Tibial nerve (tissue), 4 donors: ENCODE data around the gene CYP2U1. TPM values are rescaled to one million over a fixed set of nuclear protein-coding genes. Genes with fewer than 3 reads are reported as not detected.
A peak's percentile ranks its signal among the peaks of the same experiment; 100 is the strongest.

ENCODE experiments used
- DNase-seq, 2 donors: peaks; one replicate each; pipeline ENCODE4 v3.0.0-alpha.2; 2019; ENCODE audit warnings: low spot score in 2 of 2
- H3K27ac ChIP-seq, 4 donors: fragments of 200-600 bp; sonication (generic) in 3 of 4; one replicate each; pipeline ENCODE4 v1.5.1; 2017 to 2019; ENCODE audit warnings: mild to moderate bottlenecking in 1 of 4
- H3K27me3 ChIP-seq, 2 donors: fragments of 200-600 bp; sonication (generic) in 1 of 2; one replicate each; pipeline versions ENCODE4 v1.5.1 to v1.6.0; 2017 to 2019
- H3K36me3 ChIP-seq, 3 donors: fragments of 200-600 bp; sonication (generic); one replicate each; pipeline ENCODE4 v1.5.1; 2018 to 2019
- H3K4me1 ChIP-seq, 4 donors: fragments of 200-600 bp; sonication (generic) in 3 of 4; one replicate each; pipeline ENCODE4 v1.5.1; 2017 to 2019
- H3K4me3 ChIP-seq, 4 donors: fragments of 200-600 bp; sonication (generic) in 3 of 4; one replicate each; pipeline ENCODE4 v1.5.1; 2017 to 2019; ENCODE audit warnings: mild to moderate bottlenecking in 1 of 4, moderate library complexity in 1 of 4
- H3K9me3 ChIP-seq, 4 donors: fragments of 200-600 bp; sonication (generic) in 3 of 4; one replicate each; pipeline ENCODE4 v1.5.1; 2017 to 2019
- EP300 ChIP-seq, 2 donors: sonication (generic); formaldehyde crosslinking; IDR thresholded peaks; one replicate each; pipeline ENCODE4 v1.6.1; 2017; ENCODE audit warnings: antibody characterized with exemption in 2 of 2, mild to moderate bottlenecking in 1 of 2
- POLR2A ChIP-seq, 2 donors: fragments of 450-650 bp; IDR thresholded peaks; one replicate each; pipeline ENCODE4 v1.6.1; 2017; ENCODE audit warnings: antibody characterized with exemption in 2 of 2, mild to moderate bottlenecking in 2 of 2, moderate library complexity in 2 of 2
- WGBS, 2 donors: methylation state at CpG; one replicate each; pipeline ENCODE4 v1.1.5; 2018; 5-methylcytosine and 5-hydroxymethylcytosine counted together
- total RNA-seq, 4 donors: library from RNA; depleted of rRNA; stranded (reverse); fragments of >200 nt; gene quantifications; one replicate each; pipeline ENCODE4 v1.1.0, GENCODE V29; 2016
- TF ChIP-seq, protein P1 (sequence below), 5 experiments: fragments of 200-600 bp in 3 of 5; fragments of 450-650 bp in 2 of 5; sonication (generic) in 3 of 5; IDR thresholded peaks; one replicate each; pipeline ENCODE4 v1.5.1; 2016 to 2019; ENCODE audit warnings: antibody characterized with exemption in 5 of 5, mild to moderate bottlenecking in 3 of 5, moderate library complexity in 2 of 5

The CYP2U1 gene
- total RNA-seq, 4 donors from 2014 or later = 24.0 to 50.3 (median 32.9) TPM

DNA sequence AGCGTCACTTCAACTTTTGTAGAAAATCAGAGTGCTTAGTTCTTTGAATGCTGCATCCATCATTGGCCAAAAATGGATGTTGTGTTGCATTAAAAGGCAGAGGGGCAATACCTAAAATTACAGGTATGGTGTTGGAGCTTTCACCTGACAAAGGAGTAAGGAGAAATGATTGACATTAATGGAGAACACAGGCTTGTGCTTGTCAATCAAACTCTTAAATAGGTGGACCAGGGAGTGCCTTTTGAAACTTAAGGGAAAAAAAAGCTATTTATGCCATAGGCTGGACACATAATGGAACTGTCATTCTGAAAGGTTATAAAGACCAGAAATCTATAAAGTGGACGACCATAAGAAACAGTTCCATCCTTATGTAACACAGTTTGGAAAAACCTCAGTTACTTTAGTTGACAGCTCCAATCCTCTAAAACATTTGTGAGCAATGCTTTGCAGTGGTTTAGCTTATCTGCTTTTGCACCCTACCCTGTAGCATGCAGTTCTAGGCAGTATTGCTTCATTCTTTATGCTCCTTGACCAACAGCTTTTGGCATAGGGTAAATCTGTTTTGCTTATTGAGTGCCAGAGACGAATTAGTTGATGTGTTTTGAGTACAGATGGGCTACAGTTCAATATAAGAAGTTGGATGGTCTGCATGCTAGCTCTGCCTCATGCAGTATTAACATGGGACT lies 60.7 kb downstream of the CYP2U1 start:
- 56 to 69% methylated on average over 3 of the region's 3 CpGs for WGBS, 2 donors

DNA sequence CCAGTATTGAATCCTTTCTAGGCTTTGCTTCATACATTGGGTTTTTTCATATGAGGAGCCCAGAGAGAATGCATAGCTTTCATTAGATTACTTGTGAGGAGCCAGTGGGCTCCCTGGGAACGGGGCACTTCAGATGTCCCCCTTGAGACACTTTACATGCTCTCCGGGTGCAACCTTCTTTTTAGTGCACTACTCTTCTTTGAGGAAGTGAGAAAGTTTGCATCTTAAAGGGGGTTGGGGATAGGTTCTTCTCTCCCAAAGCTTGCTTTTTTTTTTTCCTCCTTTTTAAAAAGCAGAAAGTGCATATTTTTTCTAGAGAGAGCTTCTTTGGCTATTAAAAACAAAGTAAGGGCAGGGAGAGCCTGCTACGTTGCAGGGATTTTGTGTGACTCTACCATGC lies 62.6 kb downstream of the CYP2U1 start:
- Histone ChIP-seq H3K27ac (no peak overlapping the region), H3K4me3 (no peak overlapping the region), H3K9me3 (no peaks in the 10 kb centered on the region), H3K4me1 (peaks cover 0 to 52% (median 29%) of the 10 kb centered on the region in 4 donors), H3K27me3 (no peaks in the 10 kb centered on the region), H3K36me3 (peaks cover 0 to 7% (median 0%) of the 10 kb centered on the region in 3 donors)
- DNase-seq = no peak
- WGBS, 2 donors = 40 to 47% methylated on average over 3 of the region's 3 CpGs
- TF ChIP-seq EP300 (IDR thresholded peaks at IDR 0.05) = no peak
- TF ChIP-seq, protein P1, sequence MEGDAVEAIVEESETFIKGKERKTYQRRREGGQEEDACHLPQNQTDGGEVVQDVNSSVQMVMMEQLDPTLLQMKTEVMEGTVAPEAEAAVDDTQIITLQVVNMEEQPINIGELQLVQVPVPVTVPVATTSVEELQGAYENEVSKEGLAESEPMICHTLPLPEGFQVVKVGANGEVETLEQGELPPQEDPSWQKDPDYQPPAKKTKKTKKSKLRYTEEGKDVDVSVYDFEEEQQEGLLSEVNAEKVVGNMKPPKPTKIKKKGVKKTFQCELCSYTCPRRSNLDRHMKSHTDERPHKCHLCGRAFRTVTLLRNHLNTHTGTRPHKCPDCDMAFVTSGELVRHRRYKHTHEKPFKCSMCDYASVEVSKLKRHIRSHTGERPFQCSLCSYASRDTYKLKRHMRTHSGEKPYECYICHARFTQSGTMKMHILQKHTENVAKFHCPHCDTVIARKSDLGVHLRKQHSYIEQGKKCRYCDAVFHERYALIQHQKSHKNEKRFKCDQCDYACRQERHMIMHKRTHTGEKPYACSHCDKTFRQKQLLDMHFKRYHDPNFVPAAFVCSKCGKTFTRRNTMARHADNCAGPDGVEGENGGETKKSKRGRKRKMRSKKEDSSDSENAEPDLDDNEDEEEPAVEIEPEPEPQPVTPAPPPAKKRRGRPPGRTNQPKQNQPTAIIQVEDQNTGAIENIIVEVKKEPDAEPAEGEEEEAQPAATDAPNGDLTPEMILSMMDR (IDR thresholded peaks at IDR 0.05) = no peak
- TF ChIP-seq POLR2A (IDR thresholded peaks at IDR 0.05) = no peak

More for the DNA sequence above, 60.7 kb downstream of the CYP2U1 start:
- H3K27me3 ChIP-seq = no peaks in the 10 kb centered on the region
- no peak overlapping the region for H3K4me3 ChIP-seq
- DNase-seq = no peak
- H3K36me3 ChIP-seq = peaks cover 0 to 7% (median 0%) of the 10 kb centered on the region in 3 donors
- H3K4me1 ChIP-seq = peaks cover 0 to 62% (median 36%) of the 10 kb centered on the region in 4 donors
- no peaks in the 10 kb centered on the region for H3K9me3 ChIP-seq
- peak overlapping the region in 3 of 4 donors; percentile 8 to 31 (median 28) for H3K27ac ChIP-seq
- TF ChIP-seq, protein P1 (IDR thresholded peaks at IDR 0.05) = no peak
- TF ChIP-seq EP300 (IDR thresholded peaks at IDR 0.05) = no peak
- no peak for TF ChIP-seq POLR2A (IDR thresholded peaks at IDR 0.05)

DNA sequence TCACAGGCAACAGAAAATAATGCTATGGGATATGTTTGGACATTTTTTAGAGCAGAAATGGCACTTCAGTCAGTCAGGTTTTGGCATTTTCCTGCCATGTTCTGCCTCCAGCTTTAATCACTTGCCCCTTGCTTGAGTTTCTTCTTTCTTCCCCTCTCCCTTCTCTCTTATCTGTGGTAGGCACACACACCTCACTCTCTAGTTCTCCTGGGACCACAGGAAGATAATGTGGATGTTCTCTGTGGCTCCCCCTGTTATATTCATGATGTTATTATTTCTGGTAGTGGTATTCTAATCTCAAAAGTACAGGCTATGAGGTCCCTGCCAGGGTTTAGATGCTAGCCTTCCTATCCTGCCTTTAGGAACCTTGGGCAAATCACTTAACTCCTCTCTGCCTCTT lies 63.5 kb downstream of the CYP2U1 start:
- peaks cover 0 to 7% (median 0%) of the 10 kb centered on the region in 3 donors for H3K36me3 ChIP-seq
- H3K4me3 ChIP-seq = no peak overlapping the region
- peaks cover 0 to 47% (median 27%) of the 10 kb centered on the region in 4 donors for H3K4me1 ChIP-seq
- no peak for DNase-seq
- TF ChIP-seq, protein P1 (IDR thresholded peaks at IDR 0.05) = no peak
- TF ChIP-seq EP300 (IDR thresholded peaks at IDR 0.05) (no peak), POLR2A (IDR thresholded peaks at IDR 0.05) (no peak)
- no peaks in the 10 kb centered on the region for H3K9me3 ChIP-seq
- H3K27me3 ChIP-seq = no peaks in the 10 kb centered on the region
- no peak overlapping the region for H3K27ac ChIP-seq

DNA sequence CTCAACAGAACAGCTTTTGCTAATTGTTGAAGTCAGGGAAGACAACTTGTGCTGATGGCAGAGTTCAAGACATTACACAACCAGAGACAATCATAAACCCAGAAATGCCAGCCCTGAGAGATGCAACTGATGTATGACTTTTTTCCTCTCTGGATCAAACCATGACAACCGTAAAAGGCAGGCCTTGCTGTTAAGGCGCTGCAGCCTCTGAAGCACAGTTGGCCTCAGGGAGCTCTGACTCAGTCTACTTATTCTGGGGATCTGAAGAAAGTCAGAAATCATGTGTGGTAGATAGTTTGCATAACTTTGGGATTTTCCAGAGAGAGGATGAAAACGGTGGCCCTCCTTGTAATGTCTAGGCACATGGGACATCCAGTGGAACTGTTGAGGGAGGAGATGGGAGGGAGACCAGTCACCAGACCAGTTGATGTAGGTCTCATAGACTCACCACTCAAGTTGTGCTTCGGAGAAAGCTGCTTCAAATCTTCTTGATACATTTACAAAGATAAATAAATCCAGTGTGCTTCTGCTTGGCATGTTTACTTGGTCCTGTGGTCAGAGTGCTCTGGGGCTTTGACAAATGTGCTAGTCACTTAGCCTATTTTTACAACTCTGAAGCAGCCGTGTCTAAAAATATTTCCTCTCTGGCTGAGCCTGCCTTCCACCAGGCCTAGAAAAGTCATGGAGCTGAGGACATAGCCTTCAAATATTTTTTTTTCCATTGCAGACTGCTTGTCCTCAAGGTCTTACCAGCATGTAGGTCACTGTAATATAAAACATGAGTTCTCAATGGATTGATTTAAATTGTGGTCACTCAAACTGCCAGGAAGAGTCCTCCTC lies 65.8 kb downstream of the CYP2U1 start:
- H3K36me3 ChIP-seq = peaks cover 0 to 7% (median 0%) of the 10 kb centered on the region in 3 donors
- DNase-seq = no peak
- H3K9me3 ChIP-seq = no peaks in the 10 kb centered on the region
- H3K4me3 ChIP-seq = no peak overlapping the region
- 56 to 71% methylated on average over 5 of the region's 5 CpGs for WGBS, 2 donors
- peaks cover 0 to 32% (median 17%) of the 10 kb centered on the region in 4 donors for H3K4me1 ChIP-seq
- no peaks in the 10 kb centered on the region for H3K27me3 ChIP-seq
- H3K27ac ChIP-seq = peak overlapping the region in 2 of 4 donors; percentile 40 to 65
- TF ChIP-seq, protein P1 (IDR thresholded peaks at IDR 0.05) = no peak
- no peak for TF ChIP-seq EP300 (IDR thresholded peaks at IDR 0.05)
- no peak for TF ChIP-seq POLR2A (IDR thresholded peaks at IDR 0.05)

DNA sequence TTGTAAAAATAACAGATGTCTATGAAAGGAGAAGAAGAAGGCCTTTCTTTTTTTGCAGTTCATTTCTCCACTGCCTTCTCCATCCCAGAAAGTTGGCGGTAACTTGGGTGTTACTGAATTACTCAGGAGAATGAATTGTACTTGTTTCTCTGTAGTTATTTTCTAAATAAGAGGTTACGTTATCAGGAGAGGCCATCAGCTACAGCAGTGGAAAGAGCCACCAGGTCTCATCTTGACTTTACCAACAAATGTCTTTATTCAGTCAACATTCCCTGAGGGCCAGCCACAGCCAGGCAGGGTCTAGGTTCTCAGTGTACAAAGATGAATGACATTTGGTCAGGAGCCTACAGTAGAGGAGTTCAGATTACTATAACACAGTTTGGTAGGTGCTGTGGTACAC lies 66.4 kb downstream of the CYP2U1 start:
- DNase-seq = no peak
- TF ChIP-seq EP300 (IDR thresholded peaks at IDR 0.05) = no peak
- TF ChIP-seq POLR2A (IDR thresholded peaks at IDR 0.05) = no peak
- TF ChIP-seq, protein P1 (IDR thresholded peaks at IDR 0.05) = no peak
- H3K27ac ChIP-seq = peak overlapping the region in 2 of 4 donors; percentile 40 to 65
- H3K4me1 ChIP-seq = peaks cover 0 to 26% (median 12%) of the 10 kb centered on the region in 4 donors
- no peaks in the 10 kb centered on the region for H3K9me3 ChIP-seq
- H3K4me3 ChIP-seq = no peak overlapping the region
- H3K27me3 ChIP-seq = no peaks in the 10 kb centered on the region
- peaks cover 0 to 7% (median 0%) of the 10 kb centered on the region in 3 donors for H3K36me3 ChIP-seq
- WGBS, 2 donors = 75 to 82% methylated on average over 2 of the region's 2 CpGs
